Activated CD4-positive, CD25-positive, alpha-beta regulatory T cell treated with anti-CD3 and anti-CD28 coated beads, Interleukin-2, amount 50 U/mL, for 16 hours (primary cell): Measurements from ENCODE around the gene ORAI1.
A peak's percentile ranks its signal among the peaks of the same experiment; 100 is the strongest.
"Not testable (repeated sequence)": the region's sequence is repeated elsewhere in the genome, so short reads cannot be mapped to it uniquely, and the experiment has no call there.

Experiments used
- DNase-seq: peaks from one replicate; pipeline ENCODE4 v3.0.0-alpha.2; 2020; ENCODE audit warnings: low read depth, low spot score

Gene ORAI1

DNA sequence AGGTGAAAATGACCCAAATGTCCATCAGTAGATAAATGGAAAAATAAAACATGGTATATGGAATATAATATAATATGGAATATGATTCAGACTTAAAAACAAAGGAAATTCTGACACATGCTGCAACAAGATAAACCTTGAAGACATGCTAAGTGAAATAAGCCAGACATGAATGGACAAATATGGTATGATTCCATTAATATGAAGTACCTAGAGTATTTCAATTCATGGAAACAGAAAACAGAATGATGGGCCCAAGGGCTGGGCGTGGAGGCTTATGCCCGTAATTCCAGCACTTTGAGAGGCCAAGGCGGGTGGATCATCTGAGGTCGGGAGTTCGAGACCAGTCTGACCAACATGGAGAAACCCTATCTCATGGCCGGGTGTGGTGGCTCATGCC, 22.7 kb upstream of the ORAI1 start:
- no peak for DNase-seq

DNA sequence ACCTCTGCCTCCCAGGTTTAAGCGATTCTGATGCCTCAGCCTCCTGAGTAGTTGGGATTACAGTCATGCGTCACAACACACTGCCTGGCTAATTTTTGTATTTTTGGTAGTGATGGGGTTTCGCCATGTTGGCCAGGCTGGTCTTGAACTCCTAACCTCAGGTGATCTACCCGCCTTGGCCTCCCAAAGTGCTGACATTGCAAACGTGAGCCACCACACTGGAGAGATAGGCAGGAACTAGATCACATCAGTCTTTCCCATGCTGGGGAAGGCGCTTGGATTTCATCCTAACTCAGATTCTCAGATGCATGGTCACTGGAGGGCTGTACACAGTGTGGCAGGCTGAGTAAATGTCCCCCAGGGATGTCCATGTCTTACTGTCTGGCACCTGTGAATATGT, 18.0 kb upstream of the ORAI1 start:
- DNase-seq = no peak

DNA sequence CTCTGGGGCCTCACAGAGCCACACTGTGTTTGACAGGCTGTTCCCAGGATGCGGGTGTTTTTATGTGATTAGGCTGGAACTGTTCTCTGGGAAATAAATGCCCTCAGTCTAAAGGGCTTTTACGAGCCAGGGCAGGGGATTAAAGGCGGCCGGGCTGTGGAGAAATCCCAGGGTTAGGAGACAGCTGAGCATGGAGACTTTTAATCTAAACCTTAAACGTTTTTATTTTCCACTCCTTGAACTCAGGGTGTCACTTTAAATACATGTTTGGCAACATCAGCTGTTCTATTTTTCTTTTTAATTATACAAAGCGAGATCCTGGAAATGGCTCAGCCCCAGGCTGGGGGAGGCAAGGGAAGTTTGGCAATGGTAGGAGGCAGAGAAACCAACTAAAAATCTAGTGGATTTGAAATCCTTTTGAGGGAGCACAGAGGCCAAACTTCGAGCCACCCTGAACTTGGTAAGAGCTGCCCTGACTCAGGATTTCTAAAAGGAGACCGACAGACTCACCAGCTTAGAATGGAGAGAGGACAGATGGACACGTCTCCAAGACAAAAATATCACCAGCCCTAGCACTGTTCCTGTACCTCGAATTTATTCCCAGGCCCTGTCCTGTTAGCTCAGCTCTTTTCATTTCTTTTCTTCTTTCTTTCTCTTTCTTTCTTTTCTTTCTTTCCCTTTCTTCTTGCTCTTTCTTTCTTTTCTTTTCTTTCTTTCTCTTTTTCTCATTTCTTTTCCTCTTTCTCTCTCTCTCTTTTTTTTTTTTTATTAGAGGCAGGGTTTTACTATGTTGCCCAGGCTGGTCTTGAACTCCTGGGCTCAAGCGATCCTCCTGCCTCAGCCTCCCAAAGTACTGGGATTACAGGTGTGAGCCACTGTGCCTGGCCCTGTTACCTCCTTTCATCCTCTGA, 15.8 kb upstream of the ORAI1 start:
- no peak for DNase-seq

- no peak for DNase-seq
Observed at GRCh38 chr12:121611306-121611705, 15.0 kb upstream of the ORAI1 start.

GRCh38 chr12:121613462-121613861, 12.9 kb upstream of the ORAI1 start:
- DNase-seq = no peak

DNA sequence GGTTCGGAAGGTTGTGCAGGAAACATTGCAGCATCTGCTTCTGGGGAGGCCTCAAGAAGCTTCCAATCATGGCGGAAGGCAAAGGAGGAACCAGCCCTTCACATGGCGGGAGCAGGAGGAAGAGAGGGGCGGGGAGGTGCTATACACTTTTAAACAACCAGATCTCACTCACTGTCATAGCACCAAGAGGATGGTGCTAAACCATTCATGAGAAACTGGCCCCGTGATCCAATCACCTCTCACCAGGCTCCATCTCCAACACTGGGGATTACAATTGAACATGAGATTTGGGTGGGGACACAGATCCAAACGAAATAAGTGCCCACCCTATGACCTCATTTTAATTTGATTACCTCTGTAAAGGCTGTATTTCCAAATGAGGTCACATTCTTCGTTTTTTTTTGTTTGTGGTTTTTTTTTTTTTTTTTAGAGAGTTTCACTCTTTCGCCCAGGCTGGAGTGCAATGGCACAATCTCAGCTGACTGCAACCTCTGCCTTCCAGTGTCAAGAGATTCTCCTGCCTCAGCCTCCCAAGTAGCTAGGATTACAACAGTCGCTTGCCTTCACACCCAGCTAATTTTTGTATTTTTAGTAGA, 11.4 kb upstream of the ORAI1 start:
- no peak for DNase-seq

GRCh38 chr12:121618659-121619233, 7.6 kb upstream of the ORAI1 start:
- DNase-seq = no peak

DNA sequence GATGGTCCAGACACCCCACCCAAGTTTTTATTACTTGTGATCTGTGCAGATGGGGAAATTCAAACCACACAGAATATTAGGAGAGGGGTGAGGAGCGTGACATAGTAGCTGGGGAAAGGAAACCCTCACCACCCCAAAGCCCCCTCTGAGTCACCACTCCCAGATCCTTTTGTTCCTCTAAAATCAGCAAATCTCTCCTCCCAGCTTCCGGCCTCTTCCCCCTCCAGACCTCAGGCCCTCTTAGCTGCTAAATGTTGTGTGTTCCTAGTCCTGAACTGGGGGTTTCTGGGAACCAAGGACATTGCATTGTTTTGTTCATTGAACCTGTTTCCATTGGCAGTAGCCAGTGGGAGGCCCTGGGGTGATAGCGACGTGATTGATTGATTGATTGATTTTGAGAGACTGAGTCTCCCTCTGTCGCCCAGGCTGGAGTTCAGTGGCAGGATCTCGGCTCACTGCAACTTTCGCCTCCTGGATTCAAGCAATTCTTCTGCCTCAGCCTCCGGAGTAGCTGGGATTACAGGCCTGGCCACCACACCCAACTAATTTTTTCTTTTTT, 5.9 kb upstream of the ORAI1 start:
- DNase-seq = no peak

GRCh38 chr12:121626853-121627640, 717 bp downstream of the ORAI1 start:
- DNase-seq = peak; percentile 67

DNA sequence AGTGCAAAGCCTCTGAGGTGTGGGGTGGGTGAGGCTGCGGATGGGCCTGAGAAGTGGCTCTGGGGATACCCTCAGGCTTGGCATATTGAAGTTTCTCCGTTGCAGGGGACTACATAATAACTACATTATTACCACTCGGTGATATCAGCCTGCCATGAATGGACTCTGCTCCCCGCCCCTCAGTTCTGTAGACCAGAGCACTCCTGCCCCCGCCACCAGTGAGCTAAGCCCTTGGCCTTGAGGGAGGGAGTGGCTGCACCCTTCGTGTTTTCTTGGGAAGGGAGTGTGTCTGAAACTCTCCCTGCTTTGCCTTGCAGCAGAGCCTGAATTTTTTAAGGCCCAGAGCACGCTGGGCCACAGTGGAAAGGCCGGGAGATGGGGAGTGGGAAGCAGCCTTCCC, 1.7 kb downstream of the ORAI1 start:
- no peak for DNase-seq

GRCh38 chr12:121628536-121628935, 2.2 kb downstream of the ORAI1 start:
- DNase-seq = no peak

DNA sequence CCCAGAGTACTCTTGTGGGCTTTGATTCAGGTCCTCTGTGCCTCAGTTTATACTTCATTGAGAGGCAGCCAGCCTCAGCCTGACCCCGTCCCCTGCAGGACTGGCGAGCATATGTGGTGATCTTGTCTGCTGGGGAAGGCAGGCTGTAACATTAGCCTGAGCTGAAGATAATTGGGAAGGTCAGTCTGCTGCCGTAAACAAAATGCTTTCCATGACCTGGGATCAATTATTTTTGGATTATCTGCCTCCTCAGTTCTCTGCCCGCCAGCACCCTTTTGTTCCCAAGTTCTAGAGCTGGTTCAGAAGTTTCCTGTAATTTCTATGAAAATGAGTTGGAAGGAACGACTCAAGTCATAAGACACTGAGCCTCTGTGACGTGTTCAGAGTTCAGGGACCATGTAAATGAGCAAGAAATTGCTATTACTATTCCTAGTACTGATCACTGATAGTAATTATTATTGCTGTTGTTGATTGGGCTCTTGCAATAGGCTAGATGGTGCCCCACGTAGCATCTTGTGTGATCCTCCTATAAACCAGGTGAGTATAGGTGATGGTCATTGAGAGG, 4.5 kb downstream of the ORAI1 start:
- DNase-seq = no peak

GRCh38 chr12:121632069-121632970, 6.0 kb downstream of the ORAI1 start:
- no peak for DNase-seq

DNA sequence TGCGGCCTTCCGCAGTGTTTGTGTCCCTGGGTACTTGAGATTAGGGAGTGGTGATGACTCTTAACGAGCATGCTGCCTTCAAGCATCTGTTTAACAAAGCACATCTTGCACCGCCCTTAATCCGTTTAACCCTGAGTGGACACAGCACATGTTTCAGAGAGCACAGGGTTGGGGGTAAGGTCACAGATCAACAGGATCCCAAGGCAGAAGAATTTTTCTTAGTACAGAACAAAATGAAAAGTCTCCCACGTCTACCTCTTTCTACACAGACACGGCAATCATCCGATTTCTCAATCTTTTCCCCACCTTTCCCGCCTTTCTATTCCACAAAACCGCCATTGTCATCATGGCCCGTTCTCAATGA, 7.5 kb downstream of the ORAI1 start:
- DNase-seq = not testable (repeated sequence)

- DNase-seq = no peak
Observed at GRCh38 chr12:121634836-121635235, 8.5 kb downstream of the ORAI1 start.

- no peak for DNase-seq
Observed at GRCh38 chr12:121637231-121637914, 11.0 kb downstream of the ORAI1 start.

DNA sequence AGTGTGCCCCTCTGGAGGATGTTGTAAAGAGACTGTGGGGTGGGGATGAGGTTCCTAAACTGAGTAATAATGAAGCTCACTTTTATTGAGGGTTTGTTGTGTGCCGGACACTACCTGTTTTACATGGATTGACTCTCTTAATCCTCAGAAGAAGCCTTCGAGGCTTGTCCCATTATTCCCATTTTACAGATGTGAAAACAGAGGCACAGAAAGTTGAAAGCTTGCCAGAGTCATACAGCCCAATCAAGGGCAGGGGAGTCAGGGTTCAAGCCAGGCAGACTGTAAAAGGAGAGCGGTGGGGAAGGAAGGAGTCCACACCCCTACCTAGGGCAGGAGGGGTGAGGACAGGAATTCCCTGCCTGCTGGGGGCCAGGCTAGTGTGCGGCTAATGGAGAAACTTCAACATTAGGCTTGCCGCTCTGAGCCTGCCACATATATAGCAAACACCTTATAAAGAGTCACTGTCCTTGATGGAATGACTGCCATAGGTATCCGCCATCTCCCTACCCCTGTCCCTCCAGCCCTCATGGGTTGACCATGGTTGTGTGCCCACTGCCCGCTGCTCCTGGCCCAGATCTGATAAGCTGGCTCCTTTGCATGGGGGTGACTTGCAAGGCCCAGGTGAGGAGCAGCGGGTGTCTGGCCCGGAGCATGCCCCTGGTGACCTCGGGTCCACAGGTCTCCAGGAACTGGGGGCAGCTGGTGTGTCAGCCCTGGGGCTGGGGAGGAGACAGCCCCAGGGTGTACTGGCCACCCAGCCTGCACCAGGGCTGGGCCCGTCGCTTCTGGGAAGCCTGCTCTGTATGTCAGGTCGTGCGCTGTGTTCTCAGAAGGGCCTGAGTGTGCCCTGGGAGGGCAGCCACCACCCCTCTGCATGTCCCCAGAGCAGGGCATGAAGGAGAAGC, 12.2 kb downstream of the ORAI1 start:
- DNase-seq = no peak

DNA sequence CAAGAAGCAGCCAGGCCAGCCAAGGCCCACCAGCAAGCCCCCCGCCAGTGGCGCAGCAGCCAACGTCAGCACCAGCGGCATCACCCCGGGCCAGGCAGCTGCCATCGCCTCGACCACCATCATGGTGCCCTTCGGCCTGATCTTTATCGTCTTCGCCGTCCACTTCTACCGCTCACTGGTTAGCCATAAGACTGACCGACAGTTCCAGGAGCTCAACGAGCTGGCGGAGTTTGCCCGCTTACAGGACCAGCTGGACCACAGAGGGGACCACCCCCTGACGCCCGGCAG, 15.0 kb downstream of the ORAI1 start:
- no peak for DNase-seq

DNA sequence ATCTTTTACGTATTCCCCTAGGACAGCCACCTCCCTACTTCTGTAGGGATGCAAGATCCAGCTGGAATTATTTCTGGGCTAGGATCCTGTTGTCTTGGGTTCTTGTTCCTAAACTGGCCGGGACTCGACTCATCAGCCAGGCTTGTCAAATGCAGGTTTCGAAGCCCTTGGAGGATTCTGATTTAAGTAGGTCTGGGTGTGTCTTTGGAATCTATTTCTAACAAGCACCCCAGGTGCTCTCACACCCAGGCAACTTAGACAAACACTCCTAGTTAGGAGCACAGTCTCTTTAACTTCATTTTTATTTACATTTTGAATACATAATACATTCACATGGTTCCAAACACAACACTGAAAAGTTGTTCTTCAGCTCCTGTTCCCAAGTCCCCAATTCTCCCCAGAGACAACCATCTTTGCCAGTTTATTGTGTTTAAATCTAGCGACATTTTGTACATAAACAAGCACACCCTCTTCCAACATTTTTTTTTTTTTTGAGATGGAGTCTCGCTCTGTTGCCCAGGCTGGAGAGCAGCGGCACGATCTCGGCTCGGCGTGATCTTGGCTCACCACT, 22.2 kb downstream of the ORAI1 start:
- DNase-seq = no peak
